GM19351 (cell line): ENCODE data around the gene GAP43.

ENCODE experiments used
- ATAC-seq: cut with Tn5 transposase; IDR thresholded peaks from one replicate; pipeline ENCODE4 v1.9.1; 2021; ENCODE audit warnings: mild to moderate bottlenecking, moderate library complexity; ENCODE audit not compliant: unreplicated experiment

The GAP43 gene

GRCh38 chr3:115660646-115661337, 37.5 kb downstream of the GAP43 start:
- no peak for ATAC-seq

- ATAC-seq: no peak
Measured at GRCh38 chr3:115662356-115662755, 39.0 kb downstream of the GAP43 start.

DNA sequence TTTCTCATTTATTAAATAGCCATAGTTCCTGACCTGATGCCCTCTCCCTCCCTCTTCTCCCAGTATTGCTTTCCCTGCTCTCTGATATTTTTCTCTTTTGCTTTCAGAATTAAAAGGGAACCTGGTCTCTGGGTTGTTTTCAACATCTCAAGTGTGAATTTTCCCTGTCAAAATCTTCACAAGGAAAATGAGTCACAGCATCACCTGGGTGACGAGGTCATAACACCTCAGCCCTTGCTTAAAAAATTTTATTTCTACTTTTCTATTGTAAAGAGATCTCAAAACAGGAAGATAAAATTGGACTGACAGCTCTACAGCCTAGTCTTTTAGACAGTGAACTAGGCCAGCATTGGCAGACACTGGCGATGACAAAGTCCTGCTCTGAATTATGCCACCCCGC, 40.1 kb downstream of the GAP43 start:
- no peak for ATAC-seq

DNA sequence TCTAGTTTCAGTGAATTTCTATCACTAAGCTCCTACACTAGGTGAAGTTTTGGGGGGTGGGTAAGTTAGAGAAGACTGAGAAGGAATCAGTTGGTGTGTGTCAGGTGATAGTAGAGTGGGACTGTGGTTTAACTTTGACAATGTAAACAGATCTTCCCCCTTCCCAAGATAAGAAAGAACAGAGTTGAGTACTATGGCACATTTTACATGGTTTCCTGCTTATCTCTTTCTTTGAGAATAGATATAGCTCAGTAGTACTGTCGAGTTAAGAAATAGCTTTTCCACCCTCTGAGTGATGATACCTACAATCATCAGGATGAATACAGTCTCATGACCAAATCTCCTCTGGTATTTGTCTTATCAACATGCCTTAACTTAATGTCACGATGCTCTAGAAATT, 42.8 kb downstream of the GAP43 start:
- no peak for ATAC-seq

DNA sequence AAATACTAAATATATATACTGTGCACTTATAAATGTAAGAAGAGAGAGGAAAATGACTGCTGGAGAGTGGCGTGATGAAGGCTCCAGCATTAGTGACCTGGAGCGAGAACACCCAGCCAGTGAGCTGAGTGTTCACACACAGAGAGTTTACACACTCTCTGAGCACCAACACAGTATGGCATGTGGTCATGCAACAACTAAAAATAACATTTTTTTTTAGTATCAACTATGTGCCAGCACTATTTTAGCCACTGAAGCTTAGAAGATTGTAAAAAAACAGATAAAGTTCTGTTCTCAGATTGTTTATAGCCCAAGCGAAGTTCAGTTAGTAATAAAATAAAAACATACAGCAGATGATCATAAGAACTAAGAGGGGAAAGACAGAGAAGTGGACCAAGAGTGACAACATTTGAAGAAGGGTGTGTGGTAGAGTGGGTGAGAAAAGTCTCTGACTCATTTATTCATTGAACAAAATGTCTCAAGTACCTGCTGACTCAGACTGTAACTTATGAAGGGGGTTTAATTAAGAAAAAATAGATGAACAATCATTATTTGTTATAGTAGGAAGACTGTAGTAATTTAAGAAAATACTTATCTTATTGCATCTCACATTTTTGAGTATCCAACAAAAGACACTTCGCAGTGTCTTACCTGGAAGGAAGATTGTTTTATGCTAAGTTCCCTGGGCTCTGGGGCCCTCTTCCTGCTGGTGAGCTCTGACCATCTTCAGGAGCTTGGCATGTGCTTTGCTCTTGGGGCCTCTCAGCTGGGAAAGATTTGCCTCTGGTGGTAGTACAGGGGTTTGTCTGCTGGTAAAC, 43.8 kb downstream of the GAP43 start:
- peak; percentile 72 for ATAC-seq

DNA sequence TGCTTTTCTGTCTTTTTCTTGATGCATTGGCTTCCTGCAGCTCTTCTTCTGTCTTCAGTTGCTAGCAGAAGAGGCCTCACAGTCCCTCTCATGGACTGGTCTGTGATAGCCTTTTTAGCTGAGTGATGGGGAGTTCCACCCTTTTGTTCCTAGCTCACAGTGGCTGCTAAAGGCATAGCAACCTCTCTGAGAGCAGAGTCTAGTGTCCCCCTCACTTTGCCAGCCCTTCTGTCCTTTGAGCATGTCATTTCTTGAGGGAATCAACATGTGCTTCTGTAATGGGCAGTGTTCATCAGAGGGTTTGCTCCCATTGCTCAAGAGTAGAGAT, 44.4 kb downstream of the GAP43 start:
- ATAC-seq: peak; percentile 40

GRCh38 chr3:115670911-115671310, 47.6 kb downstream of the GAP43 start:
- ATAC-seq: no peak

DNA sequence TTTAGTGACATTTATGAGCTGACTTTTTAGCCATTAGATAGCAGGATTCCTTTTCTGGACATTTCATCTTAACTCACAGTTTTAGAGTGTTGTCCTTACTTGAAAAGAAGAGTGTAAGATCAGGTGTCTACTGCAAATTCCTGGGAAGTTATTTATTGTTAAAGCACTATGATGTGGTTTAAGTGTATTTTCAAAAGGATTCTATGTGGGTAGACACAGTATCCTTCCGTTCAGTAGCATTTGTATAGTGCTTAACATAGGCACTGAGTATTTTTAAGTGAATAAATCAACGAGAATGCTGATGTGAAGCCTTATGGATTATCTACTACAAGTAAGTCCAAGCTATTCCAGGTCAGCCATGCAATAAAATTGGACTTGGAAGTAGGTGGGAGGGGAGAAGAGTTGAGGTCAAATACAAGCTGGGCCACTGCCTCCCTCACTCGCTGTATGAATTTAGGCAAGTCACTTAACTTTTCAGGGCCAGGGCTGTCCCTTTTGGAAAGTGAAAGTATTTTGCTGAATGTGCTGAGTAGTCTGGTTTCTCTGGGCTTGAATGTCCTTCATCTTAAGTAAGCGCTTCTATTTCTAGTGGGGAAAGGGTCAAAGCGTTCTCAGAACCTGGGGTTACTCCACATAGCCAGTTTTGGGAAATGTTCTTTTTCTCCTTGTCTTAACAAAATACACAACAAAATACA, 48.6 kb downstream of the GAP43 start:
- no peak for ATAC-seq

- no peak for ATAC-seq
Measured at GRCh38 chr3:115673881-115674280, 50.6 kb downstream of the GAP43 start.

DNA sequence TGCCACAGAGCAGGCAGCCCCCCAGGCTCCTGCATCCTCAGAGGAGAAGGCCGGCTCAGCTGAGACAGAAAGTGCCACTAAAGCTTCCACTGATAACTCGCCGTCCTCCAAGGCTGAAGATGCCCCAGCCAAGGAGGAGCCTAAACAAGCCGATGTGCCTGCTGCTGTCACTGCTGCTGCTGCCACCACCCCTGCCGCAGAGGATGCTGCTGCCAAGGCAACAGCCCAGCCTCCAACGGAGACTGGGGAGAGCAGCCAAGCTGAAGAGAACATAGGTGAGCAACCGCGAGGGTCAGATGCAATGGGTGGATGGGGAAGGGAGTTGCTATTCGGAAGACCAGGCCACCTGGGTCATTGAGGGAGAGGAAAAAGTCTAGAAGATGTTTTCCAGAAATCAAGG, 53.0 kb downstream of the GAP43 start:
- no peak for ATAC-seq

- no peak for ATAC-seq
Measured at GRCh38 chr3:115680803-115681345, 57.6 kb downstream of the GAP43 start.

- ATAC-seq: no peak
Measured at GRCh38 chr3:115681736-115682135, 58.4 kb downstream of the GAP43 start.

GRCh38 chr3:115683305-115683704, 60.0 kb downstream of the GAP43 start:
- no peak for ATAC-seq

DNA sequence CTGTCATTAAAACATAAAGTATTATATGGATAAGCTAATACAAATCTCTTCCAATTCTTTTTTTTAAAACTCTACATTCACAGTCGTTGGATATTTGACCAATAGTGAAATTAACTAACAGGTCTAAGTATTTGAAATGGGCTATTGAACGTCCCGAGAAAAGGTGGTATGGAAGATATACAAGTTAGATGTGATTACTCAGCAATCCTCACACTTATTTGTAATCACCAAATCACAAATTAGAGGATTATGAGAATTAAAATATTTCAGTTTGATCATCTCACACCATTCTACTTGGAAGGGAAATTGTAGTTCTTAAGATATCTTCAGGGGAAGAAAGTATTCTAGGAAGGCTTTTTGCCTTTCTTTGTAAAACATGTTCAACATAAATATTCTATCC, 60.5 kb downstream of the GAP43 start:
- no peak for ATAC-seq

GRCh38 chr3:115685097-115685496, 61.8 kb downstream of the GAP43 start:
- peak; percentile 88 for ATAC-seq

GRCh38 chr3:115687721-115688120, 64.4 kb downstream of the GAP43 start:
- ATAC-seq: no peak

- no peak for ATAC-seq
Measured at GRCh38 chr3:115688418-115688817, 65.1 kb downstream of the GAP43 start.

GRCh38 chr3:115689928-115690327, 66.6 kb downstream of the GAP43 start:
- ATAC-seq: no peak

- no peak for ATAC-seq
Measured at GRCh38 chr3:115691964-115692363, 68.7 kb downstream of the GAP43 start.

GRCh38 chr3:115692887-115693524, 69.7 kb downstream of the GAP43 start:
- peak; percentile 95 for ATAC-seq

- ATAC-seq: no peak
Measured at GRCh38 chr3:115693868-115694267, 70.6 kb downstream of the GAP43 start.
